Stomach (tissue), 4 donors: ENCODE data around the gene MRPL54.

Source experiments
- POLR2A ChIP-seq, 4 donors: fragments of 450-650 bp; IDR thresholded peaks; one replicate each; pipeline ENCODE4 v1.6.1; 2016; ENCODE audit warnings: antibody characterized with exemption in 4 of 4, control low read depth in 2 of 4, mild to moderate bottlenecking in 1 of 4, moderate library complexity in 1 of 4
- TF ChIP-seq, protein P1 (sequence below), 7 experiments: fragments of 450-650 bp in 4 of 7; fragments of 200-600 bp in 3 of 7; sonication (generic) in 3 of 7; IDR thresholded peaks; one replicate each; pipeline ENCODE4 v1.5.1; 2016 to 2019; ENCODE audit warnings: antibody characterized with exemption in 7 of 7, control low read depth in 2 of 7, mild to moderate bottlenecking in 1 of 7

GRCh38 chr19:3725640-3726310 is 36.7 kb upstream of the MRPL54 start:
- TF ChIP-seq, protein P1, sequence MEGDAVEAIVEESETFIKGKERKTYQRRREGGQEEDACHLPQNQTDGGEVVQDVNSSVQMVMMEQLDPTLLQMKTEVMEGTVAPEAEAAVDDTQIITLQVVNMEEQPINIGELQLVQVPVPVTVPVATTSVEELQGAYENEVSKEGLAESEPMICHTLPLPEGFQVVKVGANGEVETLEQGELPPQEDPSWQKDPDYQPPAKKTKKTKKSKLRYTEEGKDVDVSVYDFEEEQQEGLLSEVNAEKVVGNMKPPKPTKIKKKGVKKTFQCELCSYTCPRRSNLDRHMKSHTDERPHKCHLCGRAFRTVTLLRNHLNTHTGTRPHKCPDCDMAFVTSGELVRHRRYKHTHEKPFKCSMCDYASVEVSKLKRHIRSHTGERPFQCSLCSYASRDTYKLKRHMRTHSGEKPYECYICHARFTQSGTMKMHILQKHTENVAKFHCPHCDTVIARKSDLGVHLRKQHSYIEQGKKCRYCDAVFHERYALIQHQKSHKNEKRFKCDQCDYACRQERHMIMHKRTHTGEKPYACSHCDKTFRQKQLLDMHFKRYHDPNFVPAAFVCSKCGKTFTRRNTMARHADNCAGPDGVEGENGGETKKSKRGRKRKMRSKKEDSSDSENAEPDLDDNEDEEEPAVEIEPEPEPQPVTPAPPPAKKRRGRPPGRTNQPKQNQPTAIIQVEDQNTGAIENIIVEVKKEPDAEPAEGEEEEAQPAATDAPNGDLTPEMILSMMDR (IDR thresholded peaks at IDR 0.05): no peak
- TF ChIP-seq POLR2A (IDR thresholded peaks at IDR 0.05): no peak
